Activated naive CD8-positive, alpha-beta T cell treated with anti-CD3 and anti-CD28 coated beads, Interleukin-2, amount 50 U/mL, for 24 hours (primary cell): ENCODE data around the gene MXD1.
A peak's percentile ranks its signal among the peaks of the same experiment; 100 is the strongest.
"Not testable (repeated sequence)": the region's sequence is repeated elsewhere in the genome, so short reads cannot be mapped to it uniquely, and the experiment has no call there.

Experiments
- ATAC-seq: fragments of 150-1000 bp; cut with Tn5 transposase; one replicate; pipeline ENCODE4 v1.10.0; 2021
- DNase-seq: peaks from one replicate; pipeline ENCODE4 v3.0.0; 2021
- H3K27ac Mint-ChIP-seq: one replicate; pipeline ENCODE4 v1.8.0; 2021; ENCODE audit warnings: mild to moderate bottlenecking, mixed read lengths
- H3K27me3 Mint-ChIP-seq: one replicate; pipeline ENCODE4 v1.8.0; 2021; ENCODE audit warnings: mixed read lengths
- H3K36me3 Mint-ChIP-seq: one replicate; pipeline ENCODE4 v1.8.0; 2021; ENCODE audit warnings: low read depth, mixed read lengths
- H3K4me1 Mint-ChIP-seq: one replicate; pipeline ENCODE4 v1.8.0; 2021; ENCODE audit warnings: mixed read lengths
- H3K4me3 Mint-ChIP-seq: one replicate; pipeline ENCODE4 v1.8.0; 2021; ENCODE audit warnings: mild to moderate bottlenecking, moderate library complexity, mixed read lengths
- H3K9me3 Mint-ChIP-seq: one replicate; pipeline ENCODE4 v1.8.0; 2021; ENCODE audit warnings: mixed read lengths

MXD1 gene

GRCh38 chr2:69943000-69943842, 28.3 kb downstream of the MXD1 start:
- DNase-seq (no peak), ATAC-seq (no peak)
- H3K27me3 Mint-ChIP-seq, result no peaks in the 10 kb centered on the region
- H3K4me3 Mint-ChIP-seq, result no peak overlapping the region
- H3K4me1 Mint-ChIP-seq, result peaks cover 39% of the 10 kb centered on the region
- peaks cover 15% of the 10 kb centered on the region for H3K36me3 Mint-ChIP-seq
- no peaks in the 10 kb centered on the region for H3K9me3 Mint-ChIP-seq
- H3K27ac Mint-ChIP-seq, result no peak overlapping the region

DNA sequence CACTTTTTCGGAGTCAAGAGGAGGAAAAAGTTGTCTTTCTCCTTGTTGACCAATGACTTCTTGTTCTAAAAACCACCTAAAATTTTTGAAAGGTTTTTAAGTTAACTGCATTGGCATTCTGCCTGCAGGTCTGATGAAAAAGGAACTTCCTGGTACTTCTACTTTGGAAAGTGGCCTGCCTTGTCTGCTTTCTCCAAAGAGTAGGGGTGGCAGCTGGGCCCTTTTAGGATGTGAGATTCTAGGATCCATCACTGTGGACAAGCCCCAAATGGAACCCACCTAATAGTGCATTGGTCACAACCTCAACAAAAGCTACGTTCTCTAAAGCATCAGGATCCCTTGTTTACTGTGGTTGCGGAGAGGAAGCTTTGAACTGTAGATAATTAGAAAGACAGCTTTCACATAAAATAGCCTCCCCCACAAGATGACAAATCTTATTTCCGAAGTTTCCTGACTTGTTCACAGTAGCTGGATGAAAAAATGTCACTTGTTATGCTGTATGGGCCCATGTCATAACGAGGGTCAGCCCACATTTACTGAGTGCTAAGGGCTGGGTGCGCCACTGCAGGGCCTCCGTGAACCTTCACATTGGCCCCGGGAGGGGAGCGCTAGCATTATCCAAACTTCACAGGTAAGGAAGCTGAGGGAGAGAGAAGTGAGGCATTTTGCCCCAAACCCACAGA, 29.1 kb downstream of the MXD1 start:
- H3K4me3 Mint-ChIP-seq, result no peak overlapping the region
- ATAC-seq, result no peak
- no peaks in the 10 kb centered on the region for H3K9me3 Mint-ChIP-seq
- H3K27ac Mint-ChIP-seq, result no peak overlapping the region
- peaks cover 7% of the 10 kb centered on the region for H3K36me3 Mint-ChIP-seq
- peaks cover 39% of the 10 kb centered on the region for H3K4me1 Mint-ChIP-seq
- no peak for DNase-seq
- peaks cover under 1% of the 10 kb centered on the region for H3K27me3 Mint-ChIP-seq

- no peak for DNase-seq
- H3K27me3 Mint-ChIP-seq, result peaks cover 2% of the 10 kb centered on the region
- peaks cover 3% of the 10 kb centered on the region for H3K36me3 Mint-ChIP-seq
- H3K4me3 Mint-ChIP-seq, result no peak overlapping the region
- H3K9me3 Mint-ChIP-seq, result no peaks in the 10 kb centered on the region
- peaks cover 39% of the 10 kb centered on the region for H3K4me1 Mint-ChIP-seq
- no peak overlapping the region for H3K27ac Mint-ChIP-seq
- ATAC-seq, result no peak
Observed at GRCh38 chr2:69944756-69945155, 29.8 kb downstream of the MXD1 start.

DNA sequence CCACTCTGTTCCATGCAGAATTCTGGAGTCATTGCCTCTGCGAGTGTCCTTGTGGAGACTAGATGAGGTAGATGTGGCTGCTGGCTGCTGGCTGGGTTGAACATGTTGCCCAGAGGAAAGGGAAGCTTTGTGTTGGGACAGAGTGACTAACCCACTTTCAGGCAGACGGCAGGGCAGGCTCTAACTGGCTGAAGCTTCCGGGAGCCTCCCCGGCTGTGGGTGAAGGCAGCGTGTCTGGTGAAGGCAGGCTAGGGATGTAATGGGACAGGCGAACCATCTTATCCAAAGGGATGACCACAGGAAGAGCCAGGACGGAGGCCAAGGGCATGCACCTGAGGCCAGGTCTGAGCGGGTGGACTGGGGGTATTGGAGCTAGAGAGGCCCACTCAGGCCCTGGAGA, 30.5 kb downstream of the MXD1 start:
- peaks cover 2% of the 10 kb centered on the region for H3K27me3 Mint-ChIP-seq
- peaks cover 39% of the 10 kb centered on the region for H3K4me1 Mint-ChIP-seq
- ATAC-seq (no peak), DNase-seq (no peak)
- peaks cover 3% of the 10 kb centered on the region for H3K36me3 Mint-ChIP-seq
- H3K4me3 Mint-ChIP-seq, result no peak overlapping the region
- no peaks in the 10 kb centered on the region for H3K9me3 Mint-ChIP-seq
- H3K27ac Mint-ChIP-seq, result peak overlapping the region; percentile 60

- Mint-ChIP-seq H3K4me3 (no peak overlapping the region), H3K9me3 (no peaks in the 10 kb centered on the region), H3K4me1 (peaks cover 39% of the 10 kb centered on the region), H3K27ac (peak overlapping the region; percentile 60), H3K27me3 (peaks cover 2% of the 10 kb centered on the region), H3K36me3 (peaks cover 3% of the 10 kb centered on the region)
- no peak for ATAC-seq
- DNase-seq, result no peak
Observed at GRCh38 chr2:69945941-69946340, 31.0 kb downstream of the MXD1 start.

DNA sequence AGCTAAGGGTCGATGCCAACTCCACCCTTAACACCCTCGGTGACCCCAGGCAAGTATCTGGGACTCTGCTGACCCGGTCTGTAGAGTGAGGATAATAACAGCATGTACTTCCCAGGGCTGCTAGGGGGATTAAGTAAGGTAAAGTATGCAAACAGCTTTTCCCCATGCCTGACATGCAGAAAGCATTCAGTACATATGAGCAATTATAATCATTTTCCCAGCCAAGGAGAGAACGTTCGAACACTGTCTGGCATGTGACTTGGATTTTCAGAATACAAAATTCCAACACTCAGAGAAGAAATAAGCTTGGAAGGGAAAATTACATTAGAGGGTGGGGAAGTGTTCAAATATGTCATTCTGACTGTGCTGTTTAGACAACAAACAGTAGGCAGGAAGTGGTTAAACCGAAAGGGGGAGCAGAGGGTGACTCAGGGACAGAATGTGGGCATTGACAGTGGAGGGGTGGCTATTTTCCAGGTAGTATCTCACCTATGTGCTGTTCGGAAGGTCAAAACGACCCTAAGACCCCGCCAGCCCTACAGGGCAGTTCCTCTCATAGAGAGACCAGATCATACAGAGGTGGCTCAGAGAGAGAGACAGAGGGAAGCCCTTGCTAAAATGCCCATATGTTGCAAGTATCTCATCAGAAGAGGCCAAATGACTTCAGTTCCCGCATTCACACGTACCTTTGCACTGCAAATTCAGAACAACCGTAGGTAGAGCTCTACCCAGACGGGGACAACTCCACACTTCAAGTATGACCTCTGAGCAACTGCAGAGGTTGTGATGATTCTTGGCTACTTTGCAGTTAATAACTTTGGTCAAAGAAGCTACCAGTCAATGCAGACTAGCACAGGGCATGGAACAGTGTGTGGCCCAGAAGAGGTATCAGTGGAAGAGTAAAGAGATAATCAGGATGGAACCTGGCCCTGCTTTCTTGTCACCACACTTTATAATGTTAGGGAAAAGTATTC, 31.7 kb downstream of the MXD1 start:
- DNase-seq (peak; percentile 26), ATAC-seq (peak; percentile 84)
- no peaks in the 10 kb centered on the region for H3K9me3 Mint-ChIP-seq
- peaks cover 39% of the 10 kb centered on the region for H3K4me1 Mint-ChIP-seq
- H3K27me3 Mint-ChIP-seq, result peaks cover 2% of the 10 kb centered on the region
- H3K27ac Mint-ChIP-seq, result peak overlapping the region; percentile 60
- H3K36me3 Mint-ChIP-seq, result peaks cover 3% of the 10 kb centered on the region
- peak overlapping the region; percentile 31 for H3K4me3 Mint-ChIP-seq

GRCh38 chr2:69947325-69947931, 32.5 kb downstream of the MXD1 start:
- DNase-seq, result no peak
- Mint-ChIP-seq H3K4me1 (peaks cover 39% of the 10 kb centered on the region), H3K9me3 (no peaks in the 10 kb centered on the region), H3K27me3 (peaks cover 2% of the 10 kb centered on the region), H3K27ac (no peak overlapping the region), H3K4me3 (no peak overlapping the region), H3K36me3 (peaks cover 3% of the 10 kb centered on the region)
- no peak for ATAC-seq

GRCh38 chr2:69948032-69948962, 33.4 kb downstream of the MXD1 start:
- H3K27me3 Mint-ChIP-seq, result peaks cover 2% of the 10 kb centered on the region
- H3K36me3 Mint-ChIP-seq, result no peaks in the 10 kb centered on the region
- no peak for ATAC-seq
- H3K27ac Mint-ChIP-seq, result no peak overlapping the region
- peaks cover 34% of the 10 kb centered on the region for H3K4me1 Mint-ChIP-seq
- H3K4me3 Mint-ChIP-seq, result no peak overlapping the region
- DNase-seq, result no peak
- H3K9me3 Mint-ChIP-seq, result no peaks in the 10 kb centered on the region

DNA sequence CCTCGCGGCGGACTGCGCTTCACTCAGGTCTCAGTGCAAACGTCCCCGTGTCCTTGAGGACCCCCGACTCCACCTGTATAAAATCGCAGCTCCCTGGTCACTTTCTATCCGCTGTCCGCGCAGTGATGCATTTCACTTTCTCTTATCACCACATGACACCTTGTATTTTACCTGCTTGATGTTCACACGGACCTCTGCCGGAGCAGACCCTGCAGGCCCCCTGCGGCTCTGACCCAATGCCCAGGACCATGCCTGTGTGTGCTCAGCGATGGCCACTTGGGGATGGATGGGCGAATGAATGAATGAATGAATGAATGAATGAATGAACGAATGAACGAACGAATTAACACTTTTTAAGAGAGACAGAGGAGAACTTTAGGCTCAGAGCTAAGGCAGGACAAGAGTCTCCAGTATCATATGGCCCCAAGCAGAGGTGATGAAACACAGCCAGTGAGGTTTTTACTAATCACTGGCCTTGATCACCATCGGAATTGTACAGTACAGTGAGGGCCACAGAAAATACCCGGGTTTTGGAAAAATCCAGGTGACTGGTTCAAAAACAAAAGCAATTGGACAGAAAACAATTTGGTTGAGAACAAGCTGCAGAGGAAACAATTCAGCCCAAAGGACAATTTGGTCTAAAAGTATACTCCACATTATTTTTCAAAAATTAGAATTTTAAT, 34.2 kb downstream of the MXD1 start:
- Mint-ChIP-seq H3K4me1 (peaks cover 33% of the 10 kb centered on the region), H3K27me3 (peaks cover 2% of the 10 kb centered on the region), H3K36me3 (no peaks in the 10 kb centered on the region), H3K4me3 (no peak overlapping the region), H3K9me3 (no peaks in the 10 kb centered on the region), H3K27ac (no peak overlapping the region)
- no peak for ATAC-seq
- DNase-seq, result no peak

GRCh38 chr2:69950241-69950640, 35.3 kb downstream of the MXD1 start:
- no peaks in the 10 kb centered on the region for H3K9me3 Mint-ChIP-seq
- no peak overlapping the region for H3K27ac Mint-ChIP-seq
- H3K36me3 Mint-ChIP-seq, result no peaks in the 10 kb centered on the region
- ATAC-seq, result no peak
- H3K4me3 Mint-ChIP-seq, result no peak overlapping the region
- DNase-seq, result no peak
- peaks cover 2% of the 10 kb centered on the region for H3K27me3 Mint-ChIP-seq
- peaks cover 26% of the 10 kb centered on the region for H3K4me1 Mint-ChIP-seq

DNA sequence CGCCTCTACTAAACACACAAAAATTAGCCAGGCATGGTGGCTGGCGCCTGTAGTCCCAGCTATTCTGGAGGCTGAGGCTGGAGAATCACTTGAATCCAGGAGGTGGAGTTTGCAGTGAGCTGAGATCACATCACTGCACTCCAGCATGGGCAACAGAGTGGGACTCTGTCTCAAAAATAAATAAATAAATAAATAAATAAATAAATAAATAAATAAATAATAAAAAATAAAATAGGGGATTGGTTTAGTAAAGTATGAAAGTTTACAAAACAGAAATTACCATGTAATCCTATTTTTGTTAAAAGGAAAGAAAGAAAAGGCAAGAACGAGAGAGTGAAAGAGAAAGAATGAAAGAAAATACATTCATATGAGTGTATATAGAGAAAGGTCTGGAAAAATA, 35.8 kb downstream of the MXD1 start:
- H3K4me1 Mint-ChIP-seq, result peaks cover 21% of the 10 kb centered on the region
- not testable (repeated sequence) for DNase-seq, H3K9me3 Mint-ChIP-seq, H3K27ac Mint-ChIP-seq, H3K4me3 Mint-ChIP-seq, H3K36me3 Mint-ChIP-seq, ATAC-seq, H3K27me3 Mint-ChIP-seq

DNA sequence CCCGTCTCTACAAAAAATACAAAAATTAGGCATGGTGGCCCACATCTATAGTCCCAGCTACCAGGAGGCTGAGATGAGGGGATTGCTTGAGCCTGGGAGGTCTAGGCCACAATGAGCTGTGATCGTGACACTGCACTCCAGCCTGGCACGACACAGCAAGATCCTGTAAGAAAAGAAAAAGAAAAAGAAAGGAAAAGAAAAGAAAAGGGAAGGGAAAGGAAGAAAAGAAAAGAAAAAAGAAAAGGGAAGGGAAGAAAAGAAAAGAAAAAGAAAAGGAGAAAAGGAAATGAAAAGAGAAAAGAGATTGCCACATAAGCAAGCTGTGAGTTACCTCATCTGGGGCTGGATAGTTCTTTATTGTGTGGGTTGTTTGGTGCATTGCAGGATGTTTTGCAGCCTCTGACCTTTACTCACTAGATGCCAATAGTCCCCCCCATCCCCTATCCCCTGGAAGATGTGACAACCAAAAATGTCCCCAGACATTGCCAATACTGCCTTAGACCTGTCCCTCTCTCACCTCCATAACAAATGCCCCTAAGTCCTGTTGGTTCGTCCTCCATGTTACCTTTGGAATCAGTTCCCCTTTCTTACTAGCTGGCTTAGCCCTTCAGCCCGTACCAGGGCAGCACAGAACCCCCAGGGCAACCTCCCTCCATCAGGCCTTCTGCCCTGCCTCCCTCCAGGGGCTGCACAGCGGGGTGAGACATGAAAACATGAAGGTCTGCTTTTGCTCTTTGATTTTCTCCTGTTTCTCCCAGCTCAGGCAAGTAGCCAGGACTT, 37.6 kb downstream of the MXD1 start:
- H3K27ac Mint-ChIP-seq, result peak overlapping the region; percentile 23
- no peak overlapping the region for H3K4me3 Mint-ChIP-seq
- ATAC-seq (no peak), DNase-seq (no peak)
- peaks cover 3% of the 10 kb centered on the region for H3K4me1 Mint-ChIP-seq
- peaks cover 2% of the 10 kb centered on the region for H3K27me3 Mint-ChIP-seq
- H3K36me3 Mint-ChIP-seq, result no peaks in the 10 kb centered on the region
- no peaks in the 10 kb centered on the region for H3K9me3 Mint-ChIP-seq
